GM21367 (cell line): ENCODE data around the gene DAGLB.
"Not testable (repeated sequence)": the region's sequence is repeated elsewhere in the genome, so short reads cannot be mapped to it uniquely, and the experiment has no call there.

ENCODE experiments used
- ATAC-seq: cut with Tn5 transposase; IDR thresholded peaks from one replicate; pipeline ENCODE4 v1.9.1; 2021; ENCODE audit not compliant: unreplicated experiment

DAGLB gene

GRCh38 chr7:6447581-6448199 is at the start of gene DAGLB:
Gene DAGLB, minus strand, starts transcription at chr7:6447954. Its CDS starts 112 bp downstream, at chr7:6447842.
- peak; percentile 72 for ATAC-seq

- ATAC-seq = no peak
Measured at GRCh38 chr7:6497637-6497905, 49.8 kb upstream of the DAGLB start.

- ATAC-seq = no peak
Measured at GRCh38 chr7:6496842-6497636, 49.3 kb upstream of the DAGLB start.

GRCh38 chr7:6495597-6496262 is 48.0 kb upstream of the DAGLB start:
- ATAC-seq = no peak

- ATAC-seq = no peak
Measured at GRCh38 chr7:6494365-6494764, 46.6 kb upstream of the DAGLB start.

- ATAC-seq = no peak
Measured at GRCh38 chr7:6491194-6491593, 43.4 kb upstream of the DAGLB start.

- ATAC-seq = no peak
Measured at GRCh38 chr7:6489612-6490011, 41.9 kb upstream of the DAGLB start.

GRCh38 chr7:6487184-6487545 is 39.4 kb upstream of the DAGLB start:
- ATAC-seq = no peak

GRCh38 chr7:6486438-6487183 is 38.9 kb upstream of the DAGLB start:
- ATAC-seq = no peak

- ATAC-seq = no peak
Measured at GRCh38 chr7:6482743-6483119, 35.0 kb upstream of the DAGLB start.

- no peak for ATAC-seq
Measured at GRCh38 chr7:6482307-6482706, 34.6 kb upstream of the DAGLB start.

GRCh38 chr7:6481445-6481844 is 33.7 kb upstream of the DAGLB start:
- ATAC-seq = no peak

GRCh38 chr7:6480323-6480660 is 32.5 kb upstream of the DAGLB start:
- no peak for ATAC-seq

- ATAC-seq = no peak
Measured at GRCh38 chr7:6479067-6479466, 31.3 kb upstream of the DAGLB start.

GRCh38 chr7:6478186-6478585 is 30.4 kb upstream of the DAGLB start:
- no peak for ATAC-seq

- no peak for ATAC-seq
Measured at GRCh38 chr7:6477318-6477660, 29.5 kb upstream of the DAGLB start.

- no peak for ATAC-seq
Measured at GRCh38 chr7:6476596-6477317, 29.0 kb upstream of the DAGLB start.

GRCh38 chr7:6475433-6476186 is 27.9 kb upstream of the DAGLB start:
- ATAC-seq = no peak

GRCh38 chr7:6465862-6466261 is 18.1 kb upstream of the DAGLB start:
- ATAC-seq = no peak

GRCh38 chr7:6463609-6464008 is 15.9 kb upstream of the DAGLB start:
- not testable (repeated sequence) for ATAC-seq
